G401.6 (cell line): ENCODE measurements around the gene FTCDNL1.

Experiments
- FAIRE-seq: peaks from 2 replicates; lab custom pipeline; 2012; peaks lifted over from hg19 to GRCh38; lab: Jason Lieb, UNC

The FTCDNL1 gene

DNA sequence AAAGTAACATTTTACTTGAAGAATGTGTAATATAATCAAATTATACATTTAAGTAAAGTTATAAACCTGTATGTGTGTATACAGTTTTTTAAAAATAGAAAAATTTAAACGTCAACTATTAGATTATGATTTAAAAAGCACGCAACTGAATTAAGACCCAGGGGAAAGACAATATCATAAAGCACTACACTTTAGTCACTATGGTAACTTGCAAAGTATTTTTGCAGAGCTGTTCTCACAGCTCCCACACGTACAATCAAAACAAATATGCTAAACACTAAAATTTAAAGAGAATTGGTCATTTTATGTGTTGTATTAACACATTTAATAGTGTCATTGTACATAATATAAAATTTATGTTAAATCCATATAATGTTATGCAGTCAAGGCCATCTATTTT is 59.7 kb downstream of the FTCDNL1 start:
- no peak for FAIRE-seq

DNA sequence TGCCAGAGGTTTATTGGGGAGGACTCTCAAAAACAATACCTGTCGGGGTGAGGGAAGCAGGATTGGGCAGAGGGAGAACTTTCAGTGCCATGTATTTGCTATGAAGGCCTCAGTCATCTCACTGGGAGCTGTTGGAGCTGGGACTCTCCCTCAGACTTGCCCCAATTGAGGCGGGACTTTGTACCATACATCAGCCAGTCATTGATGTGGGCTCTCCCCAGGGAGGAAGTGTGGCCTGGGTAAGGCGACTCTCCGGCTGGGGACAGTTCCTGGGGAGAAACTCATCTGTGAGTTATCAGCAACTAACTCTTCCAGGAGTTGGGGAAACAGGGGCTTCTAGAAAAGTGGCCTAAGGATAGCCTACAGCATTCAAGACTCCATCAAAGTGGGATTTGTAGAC is 66.5 kb downstream of the FTCDNL1 start:
- no peak for FAIRE-seq

DNA sequence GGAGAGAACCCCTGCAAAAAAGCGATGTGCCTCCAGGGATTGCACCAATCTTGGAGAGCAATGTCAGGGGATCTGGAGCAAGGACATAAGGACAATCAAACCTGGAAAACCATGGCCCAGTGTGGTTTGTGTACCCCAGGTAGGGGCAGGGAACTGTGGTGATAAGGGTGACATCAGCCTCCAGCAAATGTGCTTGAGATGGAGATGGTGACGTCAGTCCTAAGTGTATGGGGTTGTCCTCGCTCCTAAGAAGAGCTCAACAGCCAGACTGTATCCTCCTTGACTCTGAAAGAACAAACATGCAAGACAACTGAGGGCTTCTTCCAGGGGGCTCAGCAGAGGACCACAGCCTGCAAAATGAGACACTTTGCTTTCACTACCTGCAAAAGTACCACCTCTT is 71.4 kb downstream of the FTCDNL1 start:
- no peak for FAIRE-seq

DNA sequence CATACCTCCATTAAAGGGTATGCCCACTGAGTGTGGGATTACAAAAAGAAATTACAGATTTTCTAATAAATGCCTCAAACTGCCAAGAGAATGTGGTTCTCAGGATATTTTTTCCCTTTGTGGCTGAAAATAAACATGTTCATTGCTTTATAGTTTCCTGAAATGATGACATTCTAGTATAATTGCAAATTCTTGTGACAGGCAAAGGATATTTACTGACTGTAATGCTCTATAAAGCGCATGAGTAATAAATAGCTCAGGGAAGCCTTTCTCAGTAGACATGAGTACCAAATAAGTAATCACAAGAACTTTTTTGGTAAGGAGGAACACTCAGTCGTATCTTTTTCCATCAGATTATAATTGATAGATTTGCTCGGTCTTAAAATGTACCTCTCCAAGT is 72.3 kb downstream of the FTCDNL1 start:
- FAIRE-seq: no peak

DNA sequence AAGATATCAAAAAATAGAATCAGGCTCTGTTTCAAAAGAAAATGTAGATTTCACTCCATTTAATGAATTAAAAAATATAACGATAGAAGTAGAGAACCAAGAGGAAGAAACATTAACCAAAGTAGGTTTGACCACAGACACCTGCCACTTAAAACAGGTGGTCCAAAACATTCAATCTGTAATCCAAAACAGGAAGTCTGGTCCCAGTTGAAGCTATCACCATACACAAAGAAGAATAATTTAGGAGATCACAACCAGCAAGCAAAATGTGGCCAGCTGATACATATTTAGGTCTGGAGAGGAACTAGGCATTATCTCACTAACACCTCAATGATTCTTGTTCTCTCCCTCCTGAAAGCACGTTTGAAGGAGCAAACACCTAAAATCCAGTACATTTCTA is 73.1 kb downstream of the FTCDNL1 start:
- no peak for FAIRE-seq

DNA sequence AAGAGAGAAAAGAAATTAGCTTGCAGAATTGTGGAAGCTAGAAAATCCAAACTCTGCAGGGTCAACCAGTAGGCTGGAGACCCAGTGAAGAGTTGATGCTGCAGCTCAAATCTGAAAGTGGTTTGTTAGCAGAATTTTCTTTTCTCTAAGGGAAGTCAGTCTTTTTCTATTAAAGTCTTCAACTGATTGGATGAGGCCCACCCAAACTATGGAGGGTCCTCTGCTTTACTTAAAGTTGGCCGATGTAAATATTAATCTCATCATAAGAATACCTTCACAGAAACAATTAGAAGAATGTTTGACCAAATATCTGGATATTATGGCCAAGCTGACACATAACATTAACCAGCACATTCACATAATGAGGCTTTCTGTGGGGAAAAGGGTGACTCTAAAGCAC is 73.7 kb downstream of the FTCDNL1 start:
- FAIRE-seq: no peak

DNA sequence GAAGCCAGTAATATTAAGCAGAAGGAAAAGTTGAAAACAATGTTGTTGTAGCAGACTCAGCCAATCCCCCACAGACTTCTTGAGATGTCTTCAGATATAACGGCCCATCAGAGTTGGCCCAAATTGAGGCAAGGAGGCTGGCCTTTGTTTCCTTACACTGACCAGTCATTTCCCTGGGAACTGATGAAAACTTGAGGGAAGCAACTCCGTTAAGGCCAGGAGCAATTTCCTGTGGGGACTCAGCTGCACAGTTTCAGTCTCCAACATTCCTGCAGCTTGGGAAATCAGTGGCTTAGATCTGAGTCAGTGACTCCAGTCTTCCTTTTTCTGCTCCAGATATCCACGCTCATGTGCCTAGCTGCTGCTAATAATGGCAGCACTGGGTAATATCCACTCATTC is 75.7 kb downstream of the FTCDNL1 start:
- no peak for FAIRE-seq

DNA sequence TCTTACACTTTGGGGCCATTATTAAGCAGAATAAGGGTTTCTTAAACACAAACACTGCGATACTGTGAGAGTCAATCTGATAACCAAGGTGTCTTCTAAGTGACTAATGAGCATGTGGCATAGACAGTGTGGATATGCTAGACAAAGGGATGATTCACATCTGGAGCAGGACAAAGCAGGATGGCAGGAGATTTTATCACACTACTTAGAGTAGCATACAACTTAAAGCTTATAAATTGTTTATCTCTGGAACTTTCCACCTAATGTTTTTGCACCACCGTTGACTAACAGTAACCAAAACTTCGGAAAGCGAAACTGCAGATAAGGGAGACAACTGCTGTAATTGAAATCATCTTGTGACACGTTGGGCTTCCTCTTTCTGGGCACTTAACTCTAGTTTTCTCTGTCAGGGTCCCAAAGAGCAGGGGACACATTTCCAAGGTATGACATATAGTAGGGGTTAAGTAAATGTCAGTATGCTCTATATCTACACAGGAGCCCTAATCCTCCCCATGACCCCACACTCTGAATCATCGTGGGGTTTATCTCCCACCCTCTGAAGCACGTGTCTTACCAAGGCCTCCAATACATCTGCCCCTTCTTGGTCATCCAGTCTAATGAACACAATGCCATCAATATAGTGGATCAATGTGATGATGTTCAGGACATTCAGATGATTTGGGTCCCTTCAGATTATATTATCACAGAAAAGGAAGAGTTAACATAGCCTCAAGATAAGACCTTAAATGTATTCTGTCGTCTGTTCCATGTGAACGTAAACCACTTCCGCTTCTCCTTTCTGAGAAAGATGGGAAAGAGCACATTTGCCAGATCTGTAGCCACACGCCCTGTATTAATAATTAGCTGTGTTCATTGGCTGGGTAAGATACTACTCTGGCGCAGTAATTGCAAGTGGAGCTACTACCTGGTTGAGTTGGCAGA is 78.7 kb downstream of the FTCDNL1 start:
- no peak for FAIRE-seq

DNA sequence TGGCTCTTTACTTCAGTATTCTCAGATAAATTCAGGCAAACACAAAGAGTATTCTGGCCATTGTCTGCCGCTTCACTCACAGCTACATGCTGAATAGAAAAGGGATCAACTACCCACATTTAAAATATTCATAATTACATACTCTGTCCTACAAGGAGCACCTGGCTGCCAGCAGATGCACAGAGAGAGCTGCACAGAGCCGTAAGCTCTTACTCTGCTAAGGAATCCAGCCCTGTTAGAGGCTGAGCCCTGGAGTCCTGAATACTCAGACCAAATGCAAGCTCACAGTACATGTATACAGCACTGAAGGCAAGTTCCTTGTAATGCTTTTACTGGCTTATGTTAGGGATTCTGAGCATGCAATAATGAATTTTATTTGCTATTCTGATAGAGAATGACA is 80.3 kb downstream of the FTCDNL1 start:
- no peak for FAIRE-seq

DNA sequence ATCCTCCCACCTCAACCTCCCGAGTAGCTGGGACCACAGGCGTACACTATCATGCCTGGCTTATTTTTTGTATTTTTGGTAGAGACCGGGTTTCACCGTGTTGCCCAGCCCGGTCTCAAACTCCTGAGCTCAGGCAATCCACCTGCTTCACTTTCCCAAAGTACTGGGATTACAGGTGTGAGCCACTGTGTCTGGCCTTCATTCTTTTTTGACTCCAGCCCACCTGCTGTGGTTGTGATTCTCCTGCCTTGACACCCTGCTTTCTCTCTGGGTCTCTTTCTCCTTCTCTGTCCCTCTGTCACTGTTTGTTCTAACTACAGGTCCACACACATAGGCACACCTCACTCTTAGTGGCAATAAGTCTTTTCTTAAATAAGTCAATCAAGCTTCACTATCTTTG is 85.3 kb downstream of the FTCDNL1 start:
- FAIRE-seq: no peak

DNA sequence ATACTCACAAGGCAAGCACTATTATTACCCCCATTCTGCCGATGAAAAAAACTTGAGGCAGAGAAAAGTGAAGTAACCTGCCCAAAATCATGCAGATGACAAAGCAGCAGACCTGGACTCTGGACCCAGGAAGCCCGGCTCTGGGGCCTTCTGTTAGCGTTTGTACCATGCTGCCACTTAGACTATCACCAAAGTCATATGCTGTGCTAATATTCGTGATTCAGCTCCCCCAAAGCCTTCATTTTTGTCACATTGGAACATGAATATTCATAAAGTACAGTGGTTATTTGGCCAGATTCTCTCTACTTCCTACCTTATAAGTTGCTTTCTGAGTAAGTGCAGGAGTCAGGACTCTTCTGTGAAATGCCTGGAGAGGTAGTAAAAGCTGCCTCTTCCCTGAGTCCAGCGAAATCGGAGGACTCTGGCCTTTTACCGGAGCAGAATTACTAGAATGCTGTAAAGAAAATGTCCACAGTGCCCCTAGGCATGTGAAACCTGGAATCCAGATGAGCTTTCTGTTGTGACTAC is 86.7 kb downstream of the FTCDNL1 start:
- FAIRE-seq: no peak

DNA sequence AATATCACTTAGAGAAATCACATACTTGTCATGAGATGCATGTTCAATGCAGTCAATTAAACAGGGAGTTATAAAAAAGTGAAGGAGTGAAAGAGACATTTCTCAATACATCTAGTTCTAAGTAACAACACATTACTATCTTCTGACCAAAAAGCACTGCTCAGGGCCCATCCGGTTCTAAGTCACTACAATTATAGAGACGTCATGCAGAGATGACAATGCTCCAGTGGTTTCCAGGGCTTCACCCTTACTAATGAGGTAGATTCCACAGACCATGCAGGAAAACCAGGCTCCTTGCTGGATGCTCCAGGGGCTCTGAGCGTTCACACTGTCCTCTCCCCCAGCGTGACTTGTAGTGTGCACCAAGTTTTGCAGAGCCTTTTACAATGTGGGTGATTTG is 88.0 kb downstream of the FTCDNL1 start:
- no peak for FAIRE-seq

DNA sequence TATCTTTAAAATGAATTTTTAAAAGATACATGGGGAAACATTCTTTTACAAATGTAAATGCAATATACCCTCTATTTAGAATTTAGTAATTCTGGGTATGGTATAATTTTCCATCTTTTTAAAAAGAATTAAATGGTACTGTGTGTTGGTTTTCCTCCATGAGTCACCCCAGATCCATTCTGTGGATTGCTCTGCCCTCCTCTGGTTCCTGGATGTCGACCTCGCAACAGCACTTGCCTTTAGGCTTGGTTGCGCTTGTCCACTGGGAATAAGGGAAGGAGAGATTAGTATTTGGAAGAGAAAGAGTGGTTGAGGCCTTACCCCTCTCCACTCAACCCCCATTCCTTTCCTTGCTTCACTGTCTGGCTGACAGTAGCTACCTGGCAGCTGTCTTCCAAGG is 90.4 kb downstream of the FTCDNL1 start:
- FAIRE-seq: no peak

DNA sequence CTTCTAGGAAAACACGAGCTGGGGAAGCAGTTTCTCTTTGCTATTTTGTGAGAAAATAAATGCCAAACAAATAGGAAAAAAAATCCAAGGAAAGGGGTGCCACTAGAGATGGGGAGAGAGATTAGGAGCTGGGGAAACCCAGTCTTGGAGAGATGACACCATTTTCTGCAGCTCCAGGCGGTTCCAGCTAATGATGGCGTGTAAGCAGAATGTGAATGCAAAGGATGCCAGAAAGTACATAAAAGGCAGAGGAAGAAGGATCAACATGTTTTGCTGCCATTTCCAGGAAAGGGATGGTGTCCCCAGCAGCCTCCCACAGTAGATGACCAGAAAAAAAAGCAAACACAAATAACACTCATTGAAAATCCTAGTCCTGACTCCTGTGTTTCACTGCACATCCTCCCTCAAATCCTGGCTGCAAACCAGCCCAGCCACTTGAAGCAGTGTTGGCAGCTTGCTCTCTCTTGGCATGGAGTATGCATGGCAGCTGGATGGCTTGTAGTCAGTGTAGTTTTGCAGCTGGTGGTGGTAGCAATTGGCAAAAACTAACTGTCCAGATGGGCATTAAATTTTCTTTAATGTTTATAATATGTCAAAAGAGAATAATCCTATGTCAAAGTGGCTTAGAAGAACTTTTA is 93.6 kb downstream of the FTCDNL1 start:
- FAIRE-seq: no peak

DNA sequence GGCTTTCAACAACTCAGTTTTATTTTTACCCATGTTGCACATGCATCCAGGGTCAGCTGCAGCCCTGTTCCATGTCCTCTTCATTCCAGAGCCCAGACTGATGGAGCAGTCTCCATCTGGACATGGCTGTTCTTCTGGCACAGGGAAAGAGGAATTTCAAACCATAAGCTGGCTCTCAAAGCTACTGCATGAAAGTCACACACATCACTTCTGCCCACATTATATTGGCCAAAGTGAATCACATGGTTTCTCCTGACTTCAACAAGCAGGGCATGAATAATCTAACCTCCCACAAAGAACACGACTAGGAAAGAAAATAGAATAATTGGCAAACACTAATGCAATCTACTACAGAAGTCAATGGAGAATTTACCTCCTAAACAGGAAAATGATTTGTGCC is 94.2 kb downstream of the FTCDNL1 start:
- FAIRE-seq: no peak

DNA sequence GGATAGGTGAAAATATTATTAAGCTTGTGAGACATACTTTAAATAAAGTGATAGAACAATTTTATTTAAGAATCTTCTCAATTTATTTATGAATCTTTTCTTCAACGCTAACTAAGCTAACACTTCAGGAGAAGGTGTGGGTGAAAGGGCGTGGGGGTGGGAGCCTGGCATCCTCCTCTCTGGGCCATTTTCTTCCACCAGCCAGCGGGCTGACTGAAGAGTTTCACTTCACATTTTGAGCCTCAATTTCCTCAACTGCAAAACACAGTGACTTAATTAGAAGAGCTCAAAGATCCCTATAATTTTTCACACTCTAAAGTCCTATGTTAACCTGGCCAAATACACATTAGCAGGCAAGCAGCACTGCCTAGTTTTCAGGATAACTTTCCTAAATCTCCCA is 94.8 kb downstream of the FTCDNL1 start:
- no peak for FAIRE-seq

DNA sequence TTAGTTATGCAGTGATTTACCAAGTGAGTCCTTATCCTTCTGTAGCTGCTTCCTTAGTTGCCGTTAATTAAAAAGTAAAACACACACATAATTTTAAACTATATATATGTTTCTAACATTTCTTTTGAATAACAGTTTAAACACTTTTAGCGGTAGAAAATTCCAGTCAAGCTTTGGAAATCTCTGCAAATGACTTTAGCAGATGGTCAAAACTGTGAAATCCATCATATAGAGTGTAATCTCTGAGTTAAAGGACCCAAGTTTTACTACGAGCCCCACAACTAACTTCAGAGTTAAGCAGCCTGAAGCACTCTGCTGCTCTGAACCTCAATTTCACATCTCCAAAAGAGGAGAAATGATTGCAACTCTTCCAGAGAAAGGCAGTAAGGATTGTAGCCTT is 96.2 kb downstream of the FTCDNL1 start:
- FAIRE-seq: no peak

DNA sequence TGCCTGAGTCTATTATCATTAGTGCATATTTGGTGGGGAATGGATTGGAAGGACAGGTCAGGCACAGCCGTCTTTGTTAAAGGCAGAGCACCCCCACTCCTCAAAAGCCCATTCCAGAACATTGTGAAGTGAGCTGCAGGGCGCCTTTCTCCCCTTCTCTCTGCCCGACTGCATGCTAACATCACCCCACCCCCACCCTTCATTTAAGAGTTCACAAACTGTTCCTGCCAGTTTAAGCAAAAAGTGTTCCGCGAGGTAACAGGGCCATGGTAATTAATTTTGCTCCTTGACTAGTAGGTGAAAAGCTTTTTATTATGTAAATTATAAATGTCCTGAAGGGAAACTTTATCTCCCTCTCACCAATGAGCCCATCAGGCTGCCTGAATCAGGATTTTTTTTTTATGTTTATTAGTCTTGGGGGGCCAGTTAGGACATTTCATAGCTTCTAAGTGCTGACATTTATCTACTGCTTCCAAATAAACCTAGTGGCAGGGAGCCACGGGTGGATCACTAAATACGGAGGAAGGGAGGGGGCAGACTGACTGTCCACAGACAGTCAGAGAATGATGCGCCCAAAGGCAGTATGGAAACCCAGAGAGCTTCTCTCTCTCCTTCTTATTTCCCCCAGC is 99.4 kb downstream of the FTCDNL1 start:
- no peak for FAIRE-seq

DNA sequence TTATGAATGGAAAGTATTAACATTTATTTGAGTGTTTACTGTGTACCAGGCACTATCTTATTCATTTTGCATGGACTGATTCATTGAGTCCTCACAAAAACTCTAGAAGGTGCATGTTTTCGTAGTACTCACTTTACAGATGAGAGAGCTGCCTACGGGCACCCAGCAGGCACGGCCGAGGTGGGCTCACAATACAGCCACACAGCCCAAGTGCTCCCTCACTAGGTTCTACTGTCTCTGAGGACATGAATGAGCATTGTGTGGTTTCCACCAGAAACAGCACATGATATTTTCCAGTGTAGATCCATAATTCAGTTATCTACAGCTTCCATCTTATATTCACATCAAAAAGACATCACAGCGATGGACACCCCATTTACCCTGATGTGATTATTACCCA is 101.4 kb downstream of the FTCDNL1 start:
- no peak for FAIRE-seq

DNA sequence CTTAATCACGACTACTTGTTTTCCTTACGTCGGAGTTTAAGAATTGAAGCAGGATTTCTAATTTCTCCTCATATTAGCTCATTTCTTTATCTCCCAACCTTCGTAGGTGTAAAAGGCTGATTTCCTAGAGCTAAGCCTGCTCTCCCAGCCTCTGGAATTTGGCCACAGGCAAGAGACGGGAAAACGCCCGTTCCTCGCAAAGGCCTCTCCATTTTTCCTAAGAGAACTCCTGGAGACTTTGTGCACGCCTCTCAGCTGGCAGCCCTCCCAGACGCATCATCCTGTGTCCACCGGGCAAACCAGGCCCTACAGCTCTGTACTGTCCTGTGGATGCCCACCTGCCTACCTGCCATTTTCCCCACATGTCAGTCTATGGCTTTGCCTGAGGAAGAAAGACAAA is 106.3 kb downstream of the FTCDNL1 start:
- no peak for FAIRE-seq

DNA sequence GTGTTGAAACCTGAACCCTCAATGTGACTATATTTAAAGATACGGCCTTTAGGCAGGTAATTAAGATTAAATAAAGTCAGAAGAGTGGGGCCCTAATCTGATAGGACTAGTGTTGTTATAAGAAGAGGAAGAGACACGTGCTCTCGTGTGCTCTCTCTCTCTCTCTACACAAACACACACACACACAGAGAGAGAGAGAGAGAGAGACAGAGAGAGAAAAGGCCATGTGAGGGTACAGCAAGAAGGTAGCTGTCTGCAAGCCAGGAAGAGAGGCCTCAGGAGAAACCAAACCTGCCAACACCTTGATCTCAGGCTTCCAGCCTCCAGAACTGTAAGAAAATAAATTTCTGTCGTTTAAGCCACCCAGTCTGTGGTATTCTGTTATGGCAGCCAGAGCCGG is 106.7 kb downstream of the FTCDNL1 start:
- FAIRE-seq: no peak

DNA sequence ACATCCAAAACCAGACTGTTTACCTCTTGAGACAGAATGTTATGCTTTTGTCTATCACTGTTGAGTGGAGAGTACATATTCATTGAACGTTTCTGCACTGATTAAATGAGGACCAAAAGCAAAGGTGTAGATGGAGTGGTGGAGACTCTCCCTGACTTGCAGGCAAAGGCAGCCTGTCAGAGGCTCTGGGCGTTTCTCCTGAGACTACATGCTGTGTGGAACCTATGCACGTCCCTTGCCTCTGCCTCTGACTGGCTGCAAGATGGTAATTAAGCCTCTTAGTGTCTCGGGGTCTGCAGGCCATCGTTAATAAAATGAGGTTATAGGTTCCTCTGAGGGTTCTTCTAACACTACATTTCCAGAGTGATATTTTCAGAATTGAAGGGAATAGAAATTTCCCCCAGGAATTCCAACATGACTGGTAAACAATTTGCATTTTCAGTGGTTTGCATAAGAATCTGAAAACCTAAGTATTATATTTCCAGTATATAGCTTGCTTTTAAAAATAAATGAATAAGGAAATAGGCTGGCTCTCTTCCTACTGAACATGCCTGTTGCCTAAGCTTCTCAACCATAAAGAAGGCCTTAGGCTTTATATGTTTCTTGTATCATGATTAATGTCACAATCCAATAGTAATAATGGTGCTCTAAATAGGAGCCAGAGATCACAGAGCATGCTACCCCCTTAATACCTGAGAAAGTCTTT is 107.4 kb downstream of the FTCDNL1 start:
- no peak for FAIRE-seq

DNA sequence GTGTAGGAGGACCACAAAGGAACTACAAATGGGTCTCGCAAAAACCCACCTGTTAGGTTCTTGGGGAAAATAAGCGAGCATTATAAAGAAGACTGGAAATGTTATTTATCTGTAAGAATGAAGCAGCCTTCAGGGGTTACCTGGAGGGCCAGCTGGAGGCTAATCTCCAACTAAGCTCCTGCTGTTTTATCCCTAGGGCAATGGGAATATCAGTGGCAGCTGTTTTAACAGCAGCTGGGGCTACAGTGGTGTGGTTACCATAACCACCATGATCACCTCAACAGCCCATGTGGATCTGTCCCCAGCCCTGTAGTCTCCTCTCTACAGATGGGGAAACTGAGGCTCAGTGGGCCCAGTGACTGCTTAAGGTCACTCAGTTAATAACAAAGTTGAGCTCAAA is 108.1 kb downstream of the FTCDNL1 start:
- no peak for FAIRE-seq
